Kidney capillary endothelial cell (primary cell): ENCODE measurements around the gene SPSB1.

Source experiments
- DNase-seq: peaks from one replicate; pipeline ENCODE4 v3.0.0-alpha.2; 2018; ENCODE audit warnings: low spot score

Gene SPSB1

DNA sequence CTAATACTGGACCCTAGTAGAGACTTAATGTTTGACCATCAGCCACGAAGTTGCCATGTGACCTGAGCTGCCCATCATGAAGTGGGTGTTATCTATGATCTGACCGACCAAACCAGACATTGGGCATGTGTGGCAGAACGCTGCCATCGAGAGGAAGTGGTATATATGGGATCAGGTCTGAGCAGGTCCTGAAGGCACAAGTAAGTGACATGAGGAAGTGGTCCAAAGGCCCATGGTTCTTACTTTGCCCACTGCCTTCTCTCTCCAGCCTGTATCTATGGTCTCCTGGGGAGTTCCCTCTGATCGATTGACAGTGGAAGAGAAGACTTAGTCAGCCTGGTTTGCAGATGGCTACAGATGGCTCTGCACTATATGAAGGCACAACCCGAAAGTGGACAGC is 7.9 kb downstream of the SPSB1 start:
- DNase-seq: no peak

DNA sequence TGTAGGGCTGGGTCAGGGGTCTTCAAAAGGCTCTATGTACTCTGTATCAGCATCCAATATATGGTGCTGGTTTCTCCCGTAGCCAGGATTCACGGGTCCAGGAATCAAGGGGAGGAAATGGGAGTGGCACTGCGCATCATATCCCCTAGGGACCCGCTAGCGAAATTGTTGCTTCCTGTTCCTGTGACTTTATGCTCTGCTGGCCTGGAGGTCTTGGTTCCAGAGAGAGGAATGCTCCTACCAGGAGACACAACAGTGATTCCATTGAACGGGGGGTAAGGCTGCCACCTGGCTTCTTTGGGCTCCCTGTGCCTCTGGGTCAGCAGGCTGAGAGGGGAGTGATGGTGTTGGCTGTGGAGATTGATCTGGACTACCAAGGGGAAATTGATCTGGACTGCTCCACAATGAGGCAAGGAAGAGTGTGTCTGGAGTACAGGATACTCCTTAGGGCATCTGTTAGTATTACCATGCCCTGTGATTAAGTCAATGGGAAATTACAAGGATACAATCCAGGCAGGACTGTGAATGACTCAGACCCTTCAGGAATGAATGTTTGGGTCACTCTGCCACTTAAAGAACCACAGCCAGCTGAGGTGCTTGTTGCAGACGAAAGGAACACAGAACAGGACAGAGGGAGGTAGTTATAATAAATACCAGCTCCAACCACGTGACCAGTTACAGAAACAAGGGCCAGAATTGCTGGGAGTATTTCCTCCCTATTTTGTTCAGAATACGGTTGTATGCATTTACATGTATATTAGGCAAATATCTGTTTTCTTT is 10.2 kb downstream of the SPSB1 start:
- peak; percentile 94 for DNase-seq

DNA sequence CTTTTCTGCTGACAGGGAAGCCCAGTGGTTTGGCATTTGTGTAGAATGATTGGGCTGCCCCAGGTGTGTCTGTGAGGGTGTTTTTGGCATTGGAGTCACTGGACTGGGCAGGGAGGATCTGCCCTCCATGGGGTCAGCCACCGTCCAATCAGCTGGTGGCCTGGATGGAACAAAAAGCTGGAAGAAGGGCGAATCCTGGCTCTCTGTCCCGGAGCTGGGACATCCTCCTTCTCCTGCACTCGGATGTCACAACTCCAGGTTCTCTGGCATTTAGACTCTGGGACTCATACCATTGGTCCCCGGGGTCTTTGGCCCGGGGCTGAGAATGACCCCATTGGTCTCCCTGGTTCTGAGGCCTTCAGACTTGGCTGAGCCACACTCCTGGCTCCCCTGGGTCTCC is 11.2 kb downstream of the SPSB1 start:
- DNase-seq: no peak

DNA sequence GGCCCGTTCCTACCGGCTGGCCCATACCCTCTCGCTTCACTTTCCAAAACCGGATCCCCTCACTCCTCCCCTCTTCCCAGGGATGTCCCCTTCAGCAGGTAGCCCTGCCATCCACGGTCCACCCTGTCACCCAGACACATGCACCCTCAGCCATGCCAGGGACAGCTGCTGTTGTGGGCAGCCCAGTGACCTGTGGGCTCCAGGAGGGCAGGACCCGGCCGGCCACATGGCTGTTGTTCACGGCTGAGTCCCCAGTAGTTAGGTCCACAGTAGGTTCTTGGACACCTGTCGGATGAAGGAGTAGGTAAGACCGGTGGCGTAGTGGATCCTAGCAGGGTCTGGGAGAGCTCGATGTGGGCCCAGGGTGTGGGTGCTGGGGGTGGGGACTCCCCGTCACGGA is 12.5 kb downstream of the SPSB1 start:
- DNase-seq: no peak

DNA sequence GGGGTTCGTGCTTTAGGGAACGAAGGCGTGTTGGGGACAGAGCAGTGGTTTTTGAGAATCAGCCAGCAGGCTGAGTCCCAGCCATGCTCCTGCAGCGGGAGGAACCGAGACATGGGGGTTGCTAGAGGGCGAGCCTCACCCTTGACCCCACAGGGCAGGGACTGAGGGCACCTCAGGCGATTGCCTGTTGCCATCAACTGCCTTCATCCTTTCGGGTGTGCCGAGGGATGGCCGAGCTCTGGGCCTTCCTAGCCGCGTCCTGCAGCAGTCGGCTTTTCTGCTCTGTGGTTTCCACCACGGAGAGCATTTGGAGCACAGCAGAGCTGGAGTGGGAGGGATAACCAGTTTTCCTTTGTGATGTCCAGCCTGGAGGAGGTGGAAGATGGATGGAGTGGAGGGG is 13.3 kb downstream of the SPSB1 start:
- no peak for DNase-seq

DNA sequence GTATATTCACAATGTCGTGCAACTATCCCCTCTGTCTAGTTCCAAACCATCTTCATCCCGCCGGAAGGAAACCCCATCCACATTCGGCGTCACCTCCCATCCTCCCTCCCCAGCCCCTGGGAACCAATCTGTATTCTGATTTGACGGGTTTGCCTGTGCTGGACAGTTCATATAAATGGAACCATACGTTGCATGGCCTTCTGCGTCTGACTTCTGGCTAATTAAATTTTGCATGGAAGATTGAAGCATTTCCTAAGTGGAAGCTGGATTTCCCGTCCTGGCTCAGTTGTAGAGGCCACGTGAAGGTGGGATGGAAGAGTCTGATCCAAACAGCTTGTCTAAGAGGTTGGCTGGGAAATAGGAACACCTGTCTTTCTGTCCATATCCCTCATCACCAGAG is 14.6 kb downstream of the SPSB1 start:
- DNase-seq: no peak

DNA sequence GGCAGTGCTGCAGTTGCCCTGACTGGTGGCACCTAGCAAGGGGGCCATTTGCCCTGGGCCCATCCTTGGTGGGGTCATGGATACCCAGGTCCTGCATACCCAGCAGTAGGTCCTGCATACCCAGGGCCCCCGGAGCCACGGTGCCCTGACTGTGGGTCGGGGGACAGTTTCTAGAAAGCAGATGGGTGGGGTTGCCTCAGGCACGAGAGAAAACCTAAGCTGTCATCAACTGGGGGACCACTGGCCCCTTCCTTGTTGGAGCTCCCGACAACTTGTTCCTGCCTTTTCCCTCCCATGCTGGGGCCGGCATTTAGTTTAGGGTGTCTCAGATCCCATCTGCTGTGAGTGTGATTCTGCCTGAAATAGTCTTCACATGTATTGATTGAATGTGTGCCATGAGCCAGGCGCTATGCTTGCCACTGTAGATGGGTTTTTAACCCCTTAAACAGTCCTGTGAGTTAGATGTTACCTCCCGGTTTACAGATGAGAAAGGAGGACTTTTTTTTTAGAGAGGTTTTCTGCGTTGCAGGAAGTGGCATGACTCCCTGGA is 15.6 kb downstream of the SPSB1 start:
- no peak for DNase-seq

DNA sequence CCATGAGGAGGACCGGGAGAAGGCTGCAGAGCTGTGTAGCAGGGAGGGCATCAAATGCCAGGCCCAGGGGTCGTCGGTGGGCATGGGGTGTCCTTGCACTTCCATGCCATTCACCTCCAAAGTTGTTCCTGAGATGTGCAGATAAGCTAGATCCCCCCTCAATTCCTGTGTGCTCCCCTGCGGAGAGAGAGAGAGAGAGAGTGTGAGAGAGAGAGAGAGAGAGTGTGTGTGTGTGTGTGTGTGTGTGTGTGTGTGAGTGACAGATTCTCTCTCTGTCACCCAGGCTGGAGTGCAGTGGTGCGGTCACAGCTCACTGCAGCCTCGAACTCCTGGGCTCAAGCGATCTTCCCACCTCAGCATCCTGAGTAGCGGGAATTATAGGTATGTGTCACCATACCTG is 16.4 kb downstream of the SPSB1 start:
- no peak for DNase-seq

DNA sequence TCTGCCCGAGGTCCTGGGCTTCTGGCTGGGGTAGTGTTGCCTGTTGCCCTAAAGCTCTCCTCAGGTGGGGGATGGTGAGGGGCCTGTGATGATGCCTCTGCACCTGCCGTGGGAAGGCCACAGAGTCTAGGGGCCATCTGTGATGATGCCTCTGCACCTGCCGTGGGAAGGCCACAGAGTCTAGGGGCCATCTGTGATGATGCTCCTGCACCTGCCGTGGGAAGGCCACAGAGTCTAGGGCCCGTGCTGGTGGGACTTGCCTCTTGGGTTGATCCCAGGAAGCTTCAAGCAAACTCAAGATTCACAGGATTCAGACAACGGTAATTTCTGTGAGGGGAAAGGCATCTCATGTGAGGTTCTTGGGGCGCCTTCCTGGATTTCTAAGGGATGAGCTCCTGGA is 17.3 kb downstream of the SPSB1 start:
- DNase-seq: no peak

DNA sequence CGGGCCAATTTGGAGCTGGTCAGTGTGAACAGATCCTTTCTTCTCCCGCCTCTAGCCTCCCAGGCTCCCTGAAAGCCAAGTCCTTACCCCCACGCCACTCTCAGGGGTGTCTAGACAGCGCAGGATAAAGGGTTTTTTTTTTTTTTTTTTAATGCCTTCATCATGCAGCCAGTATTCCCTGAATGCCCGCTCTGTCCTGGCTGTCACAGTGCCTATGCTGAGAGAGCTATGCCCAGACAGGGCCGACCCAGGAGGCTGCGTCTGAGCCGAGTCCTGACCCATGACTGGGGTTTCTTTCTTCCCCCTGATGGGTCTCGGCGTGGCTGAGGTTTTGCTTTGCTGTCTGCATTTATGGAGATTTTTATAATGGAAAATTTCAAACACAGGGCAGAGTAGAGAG is 18.3 kb downstream of the SPSB1 start:
- DNase-seq: no peak

DNA sequence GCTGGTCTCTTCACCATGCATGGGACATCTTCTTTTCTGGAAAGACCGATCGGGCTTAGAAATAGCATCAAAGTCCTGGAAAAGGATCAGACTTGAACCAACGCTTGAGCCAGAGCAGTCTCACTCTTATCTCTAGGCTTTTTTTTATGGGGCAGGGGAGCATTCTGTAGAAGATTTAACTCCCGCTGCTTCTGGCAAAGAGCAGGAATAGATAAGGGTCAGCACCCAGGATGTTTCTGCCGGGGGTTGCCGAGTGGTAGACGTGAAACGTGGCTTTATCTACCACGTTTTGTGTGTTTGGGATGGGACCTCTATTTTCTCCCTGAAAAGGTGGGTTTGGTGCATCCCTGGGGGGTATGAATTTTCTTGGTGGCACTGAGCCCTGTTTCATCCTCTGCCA is 18.8 kb downstream of the SPSB1 start:
- no peak for DNase-seq

DNA sequence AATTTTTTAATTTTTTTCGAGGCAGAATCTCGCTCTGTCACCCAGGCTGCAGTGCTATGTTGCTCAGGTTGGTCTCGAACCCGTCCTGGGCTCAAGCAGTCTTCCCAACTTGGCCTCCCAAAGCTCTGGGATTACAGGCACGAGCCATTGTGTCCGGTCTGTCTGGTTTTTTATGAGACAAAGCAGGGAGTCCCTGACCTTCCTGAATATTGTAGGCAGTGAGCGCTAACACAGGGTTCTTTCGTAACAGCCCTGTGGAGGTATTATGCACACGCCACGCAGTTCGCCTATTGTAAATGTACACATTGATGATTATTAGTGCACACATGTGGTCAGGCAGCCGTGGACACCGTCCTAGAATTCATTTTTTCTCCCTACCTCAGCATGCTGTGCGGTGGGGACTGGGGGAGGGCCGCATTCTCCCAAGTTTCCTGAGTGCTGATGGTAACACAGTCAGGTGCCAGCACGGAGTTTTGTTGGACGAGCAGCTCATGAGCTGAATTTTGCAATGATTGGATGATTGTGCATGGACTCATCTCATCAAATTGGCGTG is 19.6 kb downstream of the SPSB1 start:
- no peak for DNase-seq

DNA sequence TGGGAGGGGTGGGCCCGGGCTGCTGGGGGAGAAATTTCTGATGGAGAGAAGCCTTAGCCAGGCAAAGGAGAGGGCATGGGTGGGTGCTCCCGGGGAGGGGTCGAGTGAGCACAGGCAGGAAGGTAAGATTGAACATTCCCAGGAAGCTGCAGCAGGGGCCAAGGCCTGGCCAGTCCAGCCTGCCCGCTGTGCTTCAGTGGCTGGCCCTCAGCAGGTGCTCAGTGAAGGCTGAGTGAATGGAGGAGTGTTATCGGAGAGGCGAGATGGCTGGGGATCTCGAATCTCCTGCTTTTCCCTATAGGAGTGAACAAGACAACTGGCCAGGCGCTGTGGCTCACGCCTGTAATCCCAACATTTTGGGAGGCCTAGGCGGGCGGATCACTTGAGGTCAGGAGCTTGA is 20.9 kb downstream of the SPSB1 start:
- DNase-seq: no peak

DNA sequence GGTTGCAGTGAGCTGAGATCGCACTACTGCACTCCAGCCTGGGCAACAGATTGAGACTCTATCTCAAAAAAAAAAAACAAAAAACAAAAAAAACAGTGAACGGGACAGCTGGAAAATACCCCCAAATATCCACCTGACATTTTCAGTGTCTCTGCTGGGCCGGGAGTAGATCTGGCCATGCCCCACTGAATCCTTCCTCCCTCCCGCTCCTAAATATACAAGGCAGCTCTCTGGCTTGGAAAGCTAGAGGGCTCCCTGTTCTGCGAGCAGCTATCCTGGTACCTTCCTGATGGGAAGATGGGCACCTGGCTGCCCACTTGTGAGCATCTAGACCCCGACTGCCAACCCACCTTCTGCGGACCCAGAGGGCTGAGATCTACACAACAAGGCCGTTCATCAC is 21.4 kb downstream of the SPSB1 start:
- no peak for DNase-seq

DNA sequence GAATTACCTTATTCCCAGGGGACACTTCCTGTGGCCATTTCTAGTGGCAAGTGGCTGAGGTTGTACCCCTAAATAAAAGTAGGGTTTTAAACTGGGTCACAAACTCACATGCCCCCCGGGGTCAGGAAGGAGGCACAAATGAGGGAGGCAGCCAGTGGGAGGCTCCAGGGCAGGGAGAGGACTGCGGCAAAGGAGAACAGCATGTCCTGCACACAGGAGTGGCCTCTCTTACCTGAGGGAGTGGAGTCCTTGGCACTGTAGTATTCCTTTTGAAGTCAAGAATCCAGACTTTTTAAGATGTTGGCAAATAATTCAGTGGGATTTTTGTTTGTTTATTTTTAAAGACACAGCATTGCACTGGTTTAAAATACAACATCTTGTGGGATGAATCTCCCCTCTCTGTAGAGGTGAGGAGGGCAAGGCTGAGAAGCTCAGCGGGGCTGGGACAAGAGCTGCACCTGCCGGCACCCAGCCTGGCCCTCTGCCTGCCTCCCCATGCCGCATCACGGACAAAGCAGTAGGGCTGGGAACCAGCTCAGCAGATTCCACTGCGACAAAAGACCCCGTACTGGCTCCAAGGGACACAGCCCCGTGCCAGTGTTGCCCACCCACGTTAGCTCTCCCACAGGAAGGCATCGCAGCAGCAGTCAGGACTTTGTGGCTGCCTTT is 22.2 kb downstream of the SPSB1 start:
- DNase-seq: no peak

DNA sequence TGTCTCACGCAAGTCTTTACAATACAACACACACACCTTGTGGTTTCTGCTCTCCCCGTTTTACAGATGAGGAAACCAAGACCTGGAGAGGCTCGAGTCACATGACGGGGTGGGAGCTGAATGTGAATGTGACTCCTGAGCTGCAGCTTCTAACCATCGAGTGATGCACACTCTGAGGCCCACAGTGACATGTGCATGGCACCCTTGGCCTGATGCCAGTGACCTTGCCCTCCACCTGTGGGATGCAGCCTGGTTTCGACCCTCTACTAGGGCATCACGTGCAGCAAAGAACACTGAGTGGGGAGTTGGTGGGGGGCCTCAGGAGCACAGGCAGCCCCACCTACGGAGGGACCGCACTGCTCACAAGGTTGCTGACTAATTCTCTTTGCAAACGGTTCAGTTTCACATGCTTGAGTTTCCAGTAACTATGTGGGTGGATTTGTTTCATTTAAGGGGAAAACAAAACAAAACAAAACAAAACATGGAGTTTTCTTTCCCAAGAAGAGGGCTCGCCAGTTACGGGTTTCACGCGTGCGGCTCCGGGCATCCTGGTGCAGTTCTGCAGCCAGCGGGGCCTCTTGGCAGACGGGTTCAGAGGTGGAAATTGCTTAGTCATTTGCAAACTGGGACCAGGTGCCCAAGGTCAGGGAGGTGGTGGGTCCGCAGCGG is 22.9 kb downstream of the SPSB1 start:
- DNase-seq: no peak

DNA sequence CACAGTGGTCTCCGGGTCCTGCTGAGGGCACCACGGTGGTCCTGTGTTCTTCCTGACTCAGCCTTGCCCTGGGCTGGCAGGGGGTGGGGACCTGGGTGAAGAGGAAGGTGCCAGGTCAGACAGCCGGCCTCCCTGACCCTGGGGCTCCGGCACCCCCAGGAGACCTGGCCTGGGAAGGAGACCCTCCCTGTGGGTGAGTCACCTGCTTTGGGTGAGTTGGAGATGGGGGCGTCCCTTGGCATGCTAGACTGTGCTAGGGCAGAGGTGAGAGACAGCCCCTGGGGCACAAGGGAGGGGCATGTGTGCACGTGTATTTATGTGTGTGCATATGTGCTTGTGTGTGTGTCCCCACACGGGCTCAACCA is 23.4 kb downstream of the SPSB1 start:
- no peak for DNase-seq

DNA sequence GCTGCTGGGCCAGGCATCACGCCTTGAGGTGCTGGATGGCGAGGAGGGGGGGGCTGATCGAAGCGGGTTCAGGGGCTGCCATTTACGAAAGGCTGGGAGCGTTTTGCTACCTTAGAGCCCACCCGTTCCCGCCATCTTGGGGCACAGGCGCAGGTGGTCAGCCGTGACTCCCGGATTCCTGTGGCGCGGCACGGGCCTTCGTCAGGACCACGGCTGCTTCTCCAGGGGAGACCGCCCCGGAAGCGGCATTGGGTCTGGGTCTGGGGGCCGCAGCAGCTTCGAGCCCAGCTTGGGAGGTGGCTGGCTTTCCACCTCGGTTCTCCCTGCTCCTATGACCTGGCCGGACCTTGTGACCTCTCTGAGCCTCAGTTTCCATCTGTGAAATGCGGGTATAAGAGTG is 23.8 kb downstream of the SPSB1 start:
- DNase-seq: no peak

DNA sequence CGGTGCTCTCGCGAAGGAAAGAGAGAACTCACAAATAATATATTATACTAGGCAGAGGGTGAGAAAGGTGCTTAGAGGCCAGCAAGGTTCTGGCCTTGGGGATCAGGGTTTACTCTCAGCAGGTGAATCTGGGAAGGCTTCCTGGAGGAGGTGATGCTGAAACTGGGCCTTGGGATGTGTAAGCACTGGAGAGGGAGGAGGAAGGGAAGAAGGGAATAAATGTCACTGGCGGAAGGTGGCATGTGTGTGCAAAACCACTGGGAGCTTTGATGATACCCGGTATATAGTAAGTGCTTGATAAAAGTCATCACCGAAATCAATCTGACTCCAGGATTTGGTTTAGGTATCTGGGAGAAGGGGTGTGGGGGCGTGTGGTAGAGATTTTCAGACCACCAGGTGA is 24.4 kb downstream of the SPSB1 start:
- no peak for DNase-seq

DNA sequence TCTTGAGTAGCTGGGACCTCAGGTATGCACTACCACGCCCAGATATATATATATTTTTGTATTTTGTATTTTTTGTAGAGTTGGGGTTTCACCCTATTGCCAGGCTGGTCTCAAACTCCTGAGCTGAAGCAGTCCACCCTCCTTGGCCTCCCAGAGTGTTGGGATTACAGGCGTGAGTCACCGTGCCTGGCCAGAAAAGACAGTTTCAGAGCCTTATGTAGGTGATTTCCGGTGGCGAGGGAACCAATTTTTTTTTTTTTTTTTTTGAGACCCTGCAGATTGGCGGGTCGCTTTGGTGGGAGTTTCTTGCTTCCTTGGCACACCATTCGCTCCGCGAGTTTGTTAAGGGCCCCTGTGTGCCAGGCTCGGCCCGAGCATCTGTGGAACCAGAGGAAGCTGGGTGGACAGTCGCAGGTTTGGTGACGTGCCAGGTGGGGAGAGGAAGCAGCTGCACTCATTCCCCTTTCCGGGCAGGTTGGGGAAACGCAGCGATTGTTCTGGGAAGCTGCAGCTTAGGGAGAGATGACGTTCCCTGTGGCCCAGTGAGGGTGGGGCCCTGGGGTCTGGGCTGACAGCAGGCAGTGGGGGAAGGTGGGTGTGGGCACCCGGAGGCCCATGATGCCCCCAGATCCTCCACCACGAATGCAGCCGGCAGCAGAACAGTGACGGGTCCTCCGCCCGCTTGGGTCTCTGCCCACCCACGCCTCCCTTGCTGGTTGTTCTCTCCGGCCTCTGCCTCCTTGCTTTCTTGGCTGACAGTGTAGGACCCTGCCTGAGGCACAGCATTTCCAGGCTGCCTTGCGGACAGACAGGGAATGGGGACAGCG is 25.1 kb downstream of the SPSB1 start:
- DNase-seq: peak; percentile 83

DNA sequence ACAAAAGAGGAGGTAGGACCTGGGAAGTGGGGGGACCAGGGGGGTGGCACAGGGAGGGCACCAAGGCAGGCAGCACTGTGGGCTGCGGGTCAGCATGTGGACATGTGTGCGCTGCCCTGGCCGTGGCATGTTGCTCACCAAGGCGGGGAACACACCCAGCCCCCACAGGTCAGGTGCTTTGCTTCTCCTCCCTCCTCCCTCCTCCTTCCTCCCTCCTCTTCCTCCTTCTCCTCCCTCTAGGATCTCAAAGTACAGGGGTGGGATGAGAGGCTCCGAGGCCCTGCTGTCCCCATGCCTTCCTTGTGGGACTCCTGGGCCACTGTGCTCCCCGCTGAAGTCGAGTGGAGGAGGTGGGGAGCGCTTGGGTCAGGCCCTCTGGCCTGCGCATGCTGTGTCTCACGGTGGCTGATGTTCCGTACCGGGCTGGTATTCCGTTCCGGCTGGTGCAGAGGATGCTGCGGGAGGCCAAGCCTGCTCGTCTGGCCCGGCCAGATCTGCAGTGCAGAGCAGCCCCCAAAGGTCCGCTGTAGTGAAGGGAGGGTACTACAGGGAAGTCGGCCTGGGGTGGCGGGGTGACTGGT is 26.6 kb downstream of the SPSB1 start:
- DNase-seq: no peak
